Cardiac muscle cell (in vitro differentiated cells and primary cell): ENCODE data around the gene PCNX1. TPM values are rescaled to one million over a fixed set of nuclear protein-coding genes. Genes with fewer than 3 reads are reported as not detected.
A peak's percentile ranks its signal among the peaks of the same experiment; 100 is the strongest.

Experiments used
- DNase-seq, 2 donors: peaks; one replicate each; pipeline versions ENCODE4 v3.0.0 to v3.0.0-alpha.2; 2010 to 2017; ENCODE audit warnings: low read depth in 1 of 2, low spot score in 1 of 2
- H3K27ac ChIP-seq: fragments of 200-600 bp; sonication (generic); 2 replicates; pipeline ENCODE4 v1.5.1; 2016
- H3K27me3 ChIP-seq: fragments of 200-600 bp; sonication (generic); 2 replicates; pipeline ENCODE4 v1.6.0; 2016; ENCODE audit warnings: control low read depth
- H3K36me3 ChIP-seq: fragments of 200-600 bp; sonication (generic); 2 replicates; pipeline ENCODE4 v1.5.1; 2016; ENCODE audit warnings: control low read depth
- H3K4me1 ChIP-seq: fragments of 200-600 bp; sonication (generic); 2 replicates; pipeline ENCODE4 v1.8.1; 2017; ENCODE audit warnings: low read depth, mild to moderate bottlenecking, mixed run types
- H3K4me3 ChIP-seq: fragments of 200-600 bp; sonication (generic); 2 replicates; pipeline ENCODE4 v1.5.1; 2016; ENCODE audit warnings: mild to moderate bottlenecking
- H3K9me3 ChIP-seq: fragments of 200-600 bp; sonication (generic); 2 replicates; pipeline ENCODE4 v1.5.1; 2017; ENCODE audit warnings: low read depth, mild to moderate bottlenecking, control low read depth
- CTCF ChIP-seq: IDR thresholded peaks from 2 replicates; pipeline ENCODE4 v1.5.1; 2012; ENCODE audit warnings: low read depth, mild to moderate bottlenecking, low read length
- polyA plus RNA-seq: library from polyadenylated mRNA; unstranded; fragments of >200 nt; fragmentation: Nextera tagmentation; extraction: Ambion mirVana; gene quantifications from 2 replicates; pipeline ENCODE4 v1.2.1, GENCODE V29; 2016
- total RNA-seq: library from RNA; depleted of rRNA; stranded (reverse); fragments of >200 nt; gene quantifications from 2 replicates; pipeline ENCODE4 v1.2.3, GENCODE V29; 2016

PCNX1 gene
- total and polyA plus RNA-seq, 2 experiments from 2014 or later, result 20.1 to 45.4 TPM

- no peaks in the 10 kb centered on the region for H3K27me3 ChIP-seq
- no peak overlapping the region for H3K27ac ChIP-seq
- no peak overlapping the region for H3K4me3 ChIP-seq
- no peak for TF ChIP-seq CTCF
- peaks cover 18% of the 10 kb centered on the region for H3K36me3 ChIP-seq
- no peaks in the 10 kb centered on the region for H3K4me1 ChIP-seq
- no peaks in the 10 kb centered on the region for H3K9me3 ChIP-seq
- DNase-seq, result no peak
Measured at GRCh38 chr14:71096947-71097346, 189.7 kb downstream of the PCNX1 start.

DNA sequence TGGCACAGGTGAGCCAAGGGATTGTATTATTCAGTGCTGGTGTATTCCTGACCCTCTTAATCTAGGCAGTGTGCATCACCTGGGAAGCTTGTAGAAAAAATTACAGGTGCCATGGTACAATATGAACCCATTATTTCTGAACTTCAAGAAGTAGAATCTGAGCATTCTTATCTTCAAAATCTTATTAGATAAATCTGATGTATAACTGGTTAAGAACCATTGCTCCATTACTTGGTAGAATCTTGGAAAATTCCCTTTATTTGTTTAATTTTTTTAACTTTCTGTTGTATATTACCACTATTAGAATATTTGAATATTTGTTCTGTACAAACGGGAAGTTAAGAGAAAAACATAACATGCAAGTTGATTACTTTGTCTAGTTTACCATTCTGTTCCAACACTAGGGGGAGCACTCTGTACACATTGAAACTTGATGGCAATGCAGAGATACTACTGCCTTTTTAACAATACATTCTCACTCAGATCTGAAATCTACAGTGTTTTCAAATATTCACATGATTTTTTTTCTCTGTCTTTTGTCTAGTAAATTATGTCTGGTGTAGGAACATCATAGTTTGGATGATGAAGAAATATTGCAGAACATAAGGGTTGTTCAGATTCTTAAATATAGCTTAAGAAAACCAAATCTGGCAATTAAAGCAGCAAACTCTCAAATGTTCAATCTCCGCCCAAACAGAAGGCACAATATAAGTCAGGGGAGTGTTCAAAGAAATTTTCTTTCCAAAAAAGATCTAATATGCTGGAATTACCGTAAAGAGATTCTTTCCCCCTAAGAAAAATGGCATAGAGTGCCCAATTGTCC is 196.6 kb downstream of the PCNX1 start:
- H3K4me3 ChIP-seq, result no peak overlapping the region
- no peaks in the 10 kb centered on the region for H3K27me3 ChIP-seq
- peaks cover 60% of the 10 kb centered on the region for H3K36me3 ChIP-seq
- H3K4me1 ChIP-seq, result no peaks in the 10 kb centered on the region
- peak; percentile 72 to 82 for DNase-seq
- peak; percentile 83 for TF ChIP-seq CTCF
- no peak overlapping the region for H3K27ac ChIP-seq
- no peaks in the 10 kb centered on the region for H3K9me3 ChIP-seq

GRCh38 chr14:71105177-71105576 is 197.9 kb downstream of the PCNX1 start:
- no peak for TF ChIP-seq CTCF
- H3K27ac ChIP-seq, result no peak overlapping the region
- DNase-seq, result no peak
- H3K4me3 ChIP-seq, result no peak overlapping the region
- H3K27me3 ChIP-seq, result no peaks in the 10 kb centered on the region
- no peaks in the 10 kb centered on the region for H3K4me1 ChIP-seq
- H3K9me3 ChIP-seq, result no peaks in the 10 kb centered on the region
- H3K36me3 ChIP-seq, result peaks cover 71% of the 10 kb centered on the region

DNA sequence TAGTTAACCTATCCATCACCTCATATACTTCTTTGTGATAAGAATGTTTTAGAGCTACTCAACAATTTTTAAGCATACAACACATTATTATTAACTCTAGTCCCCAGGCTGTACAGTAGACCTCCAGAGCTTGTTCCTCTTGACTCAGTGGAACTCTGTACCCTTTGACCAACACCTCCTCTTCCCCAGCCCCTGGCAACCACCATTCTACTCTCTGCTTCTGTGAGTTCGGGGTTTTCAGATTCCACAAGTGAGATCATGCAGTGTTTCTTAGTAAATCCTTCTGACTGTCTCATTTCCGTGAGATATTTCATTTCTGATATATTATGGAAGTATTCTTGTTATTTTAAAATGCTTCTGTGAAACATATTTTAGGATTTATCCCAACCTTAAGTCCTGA is 200.7 kb downstream of the PCNX1 start:
- H3K4me1 ChIP-seq, result no peaks in the 10 kb centered on the region
- no peak overlapping the region for H3K4me3 ChIP-seq
- DNase-seq, result no peak
- H3K36me3 ChIP-seq, result peaks cover 78% of the 10 kb centered on the region
- TF ChIP-seq CTCF, result no peak
- H3K27me3 ChIP-seq, result no peaks in the 10 kb centered on the region
- H3K27ac ChIP-seq, result no peak overlapping the region
- no peaks in the 10 kb centered on the region for H3K9me3 ChIP-seq

GRCh38 chr14:71108398-71109119 is 201.3 kb downstream of the PCNX1 start:
- H3K4me3 ChIP-seq, result no peak overlapping the region
- no peaks in the 10 kb centered on the region for H3K4me1 ChIP-seq
- H3K36me3 ChIP-seq, result peaks cover 72% of the 10 kb centered on the region
- H3K9me3 ChIP-seq, result no peaks in the 10 kb centered on the region
- no peak overlapping the region for H3K27ac ChIP-seq
- no peak for TF ChIP-seq CTCF
- DNase-seq, result no peak
- no peaks in the 10 kb centered on the region for H3K27me3 ChIP-seq
